Measurements from ENCODE around the gene LIMS2.

Gene LIMS2

DNA sequence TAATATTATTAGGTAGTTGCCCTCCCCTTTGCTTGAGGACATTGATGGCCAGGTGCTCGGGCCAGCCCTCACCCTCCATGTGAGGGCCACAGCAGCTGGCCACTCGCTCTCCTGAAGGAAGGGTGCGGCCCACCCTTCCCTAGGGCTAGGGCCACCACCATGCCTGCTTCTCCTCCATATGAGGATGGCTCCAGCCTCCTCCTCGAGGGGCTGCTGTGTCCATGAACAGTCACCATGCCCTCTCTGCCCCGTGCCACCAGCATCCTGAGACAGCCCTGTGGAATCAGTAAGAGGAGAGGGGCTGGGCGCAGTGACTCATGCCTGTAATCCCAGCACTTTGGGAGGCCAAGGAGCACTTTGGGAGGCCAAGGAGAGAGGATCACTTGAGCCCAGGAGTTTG is 27.0 kb downstream of the LIMS2 start:
- no peak overlapping the region for H3K4me3 ChIP-seq (ENCODE audit: low read length)
- TF ChIP-seq, protein P1, sequence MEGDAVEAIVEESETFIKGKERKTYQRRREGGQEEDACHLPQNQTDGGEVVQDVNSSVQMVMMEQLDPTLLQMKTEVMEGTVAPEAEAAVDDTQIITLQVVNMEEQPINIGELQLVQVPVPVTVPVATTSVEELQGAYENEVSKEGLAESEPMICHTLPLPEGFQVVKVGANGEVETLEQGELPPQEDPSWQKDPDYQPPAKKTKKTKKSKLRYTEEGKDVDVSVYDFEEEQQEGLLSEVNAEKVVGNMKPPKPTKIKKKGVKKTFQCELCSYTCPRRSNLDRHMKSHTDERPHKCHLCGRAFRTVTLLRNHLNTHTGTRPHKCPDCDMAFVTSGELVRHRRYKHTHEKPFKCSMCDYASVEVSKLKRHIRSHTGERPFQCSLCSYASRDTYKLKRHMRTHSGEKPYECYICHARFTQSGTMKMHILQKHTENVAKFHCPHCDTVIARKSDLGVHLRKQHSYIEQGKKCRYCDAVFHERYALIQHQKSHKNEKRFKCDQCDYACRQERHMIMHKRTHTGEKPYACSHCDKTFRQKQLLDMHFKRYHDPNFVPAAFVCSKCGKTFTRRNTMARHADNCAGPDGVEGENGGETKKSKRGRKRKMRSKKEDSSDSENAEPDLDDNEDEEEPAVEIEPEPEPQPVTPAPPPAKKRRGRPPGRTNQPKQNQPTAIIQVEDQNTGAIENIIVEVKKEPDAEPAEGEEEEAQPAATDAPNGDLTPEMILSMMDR (IDR thresholded peaks at IDR 0.05; ENCODE audit: insufficient read depth, low read depth, low read length, missing control alignments): no peak
- DNase-seq (ENCODE audit: low read depth): no peak

DNA sequence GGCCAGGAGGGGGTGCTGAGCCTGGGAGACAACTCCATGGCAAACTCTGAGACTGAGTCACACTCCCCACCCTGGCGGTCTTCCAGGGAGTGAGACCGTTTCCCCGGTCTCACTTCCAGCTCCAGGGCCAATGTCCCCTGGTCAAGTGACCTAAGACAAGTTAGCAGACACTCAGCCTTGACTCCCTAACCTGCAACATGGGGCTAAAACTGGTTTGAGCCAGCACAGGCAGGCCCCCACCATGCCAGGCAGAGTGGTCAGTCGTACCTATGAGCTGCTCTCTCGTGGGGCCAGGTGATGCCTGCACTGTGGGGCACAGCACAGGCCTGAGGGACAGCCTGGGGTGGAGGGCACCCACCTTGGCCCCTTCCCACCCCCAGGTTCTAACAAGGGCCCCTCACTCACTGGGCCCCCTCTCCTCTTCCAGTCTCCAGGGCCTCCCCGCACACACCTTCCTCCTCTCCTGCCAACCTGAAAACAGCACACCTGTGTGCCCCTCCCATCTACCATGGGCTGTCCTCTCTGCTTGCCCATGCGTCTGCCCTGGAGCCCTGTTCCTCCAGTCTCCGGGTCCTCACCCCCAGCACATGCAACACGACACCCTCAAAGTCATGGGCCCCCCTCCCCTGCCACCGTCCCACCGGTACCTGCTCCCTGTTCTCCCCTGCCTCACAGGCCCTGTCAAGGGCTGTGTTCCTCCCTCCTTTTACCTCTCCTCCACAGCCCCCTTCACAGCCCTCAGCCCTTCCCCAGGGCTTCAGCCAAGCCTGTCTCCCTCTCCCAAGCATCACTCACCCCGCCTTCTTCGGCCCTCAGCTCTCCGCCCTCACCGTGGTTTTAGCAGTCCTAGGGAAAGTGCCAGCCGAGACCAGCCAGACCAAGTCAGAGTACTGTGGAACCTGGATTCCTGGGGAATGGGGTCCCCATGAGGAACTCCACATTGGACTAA is 27.8 kb downstream of the LIMS2 start:
- TF ChIP-seq, protein P1 (IDR thresholded peaks at IDR 0.05; ENCODE audit: insufficient read depth, low read depth, low read length, missing control alignments): no peak
- no peak for DNase-seq (ENCODE audit: low read depth)
- no peak overlapping the region for H3K4me3 ChIP-seq (ENCODE audit: low read length)

DNA sequence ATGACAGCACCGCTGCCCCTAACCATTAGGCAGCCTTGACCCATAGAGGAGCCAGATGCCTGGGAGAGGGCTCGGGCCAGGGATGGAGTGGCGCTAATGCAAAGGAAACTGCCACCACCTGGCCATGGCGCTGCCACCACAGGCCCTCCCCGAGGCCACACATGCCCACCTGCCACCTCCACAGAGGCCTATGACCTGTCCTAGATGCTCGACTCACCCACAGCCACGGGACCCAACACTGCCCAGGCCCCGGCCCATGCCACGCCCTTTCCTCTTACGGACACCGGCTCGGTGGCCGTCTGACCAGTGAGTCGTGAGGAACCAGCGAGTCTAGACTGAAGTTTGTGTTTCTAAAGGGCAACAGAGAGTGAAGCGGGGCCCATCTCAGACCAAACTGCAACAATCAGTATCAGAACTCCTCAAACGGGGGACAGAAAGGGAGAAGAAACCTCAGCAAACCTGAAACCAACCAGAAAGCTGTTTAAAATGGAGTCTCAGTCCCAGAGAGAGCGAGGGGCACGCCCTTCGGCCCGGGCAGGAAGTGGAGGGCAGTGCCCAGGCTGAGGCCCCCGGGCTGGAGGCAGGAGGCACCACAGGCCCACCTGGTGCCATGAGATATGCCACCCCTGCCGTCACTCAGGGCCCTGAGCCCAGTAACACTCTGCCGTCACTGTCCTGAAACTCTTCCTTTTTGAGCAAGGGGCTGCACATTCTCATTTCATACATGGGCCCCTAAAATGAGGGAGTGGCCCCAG is 28.7 kb downstream of the LIMS2 start:
- no peak for DNase-seq (ENCODE audit: low read depth)
- no peak overlapping the region for H3K4me3 ChIP-seq (ENCODE audit: low read length)
- TF ChIP-seq, protein P1 (IDR thresholded peaks at IDR 0.05; ENCODE audit: insufficient read depth, low read depth, low read length, missing control alignments): no peak

DNA sequence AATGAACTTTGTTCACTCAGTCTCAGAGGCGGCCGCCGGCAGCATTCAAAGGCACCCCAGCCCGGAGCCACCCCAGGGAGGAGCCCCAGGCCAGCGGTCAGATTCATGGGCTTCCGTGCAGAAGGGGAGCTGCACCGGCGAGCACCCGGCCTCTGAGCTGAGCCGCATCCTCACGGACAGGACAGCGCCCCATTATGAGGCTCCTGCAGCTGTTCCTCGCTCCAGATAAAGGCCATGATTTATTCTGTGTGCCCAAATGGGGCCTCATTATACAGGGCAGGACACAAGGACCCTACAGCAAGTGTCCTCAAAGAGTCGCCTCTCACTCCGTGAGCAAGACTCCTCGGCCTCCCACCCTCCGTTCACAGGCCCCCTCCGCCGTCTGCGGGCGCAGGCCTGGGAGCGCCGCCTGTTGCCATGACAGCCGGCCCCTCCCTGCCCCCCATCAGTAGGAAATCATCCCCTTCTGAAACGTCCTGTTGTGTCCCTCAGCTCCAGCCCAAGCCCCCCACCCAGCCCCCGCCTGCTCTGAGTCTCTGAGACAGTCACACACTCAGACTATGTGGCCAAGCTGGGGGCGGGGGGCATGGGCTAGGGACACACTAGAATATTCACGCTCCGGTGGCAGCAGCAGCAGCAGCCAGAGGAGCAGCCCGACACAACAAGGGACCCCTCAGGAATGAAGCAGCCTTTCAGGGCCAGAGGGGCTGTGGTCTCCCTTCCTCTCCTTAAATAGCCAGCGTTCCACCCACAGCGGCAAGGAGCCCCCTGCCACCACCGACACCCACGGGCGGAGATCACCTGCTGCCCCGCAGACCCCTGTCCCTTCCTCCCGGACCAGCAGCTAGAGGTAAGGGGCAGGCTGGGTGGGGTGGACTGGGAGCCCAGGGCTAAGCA is 29.7 kb downstream of the LIMS2 start, which contains the start of gene GPR17:
GPR17 (plus strand) TSS at position 759 of the 897 bp plus-strand sequence. CDS start 4,583 bp downstream, outside the sequence.
- no peak for DNase-seq (ENCODE audit: low read depth)
- TF ChIP-seq, protein P1 (IDR thresholded peaks at IDR 0.05; ENCODE audit: insufficient read depth, low read depth, low read length, missing control alignments): no peak
- H3K4me3 ChIP-seq (ENCODE audit: low read length): no peak within 1 kb of the TSS

DNA sequence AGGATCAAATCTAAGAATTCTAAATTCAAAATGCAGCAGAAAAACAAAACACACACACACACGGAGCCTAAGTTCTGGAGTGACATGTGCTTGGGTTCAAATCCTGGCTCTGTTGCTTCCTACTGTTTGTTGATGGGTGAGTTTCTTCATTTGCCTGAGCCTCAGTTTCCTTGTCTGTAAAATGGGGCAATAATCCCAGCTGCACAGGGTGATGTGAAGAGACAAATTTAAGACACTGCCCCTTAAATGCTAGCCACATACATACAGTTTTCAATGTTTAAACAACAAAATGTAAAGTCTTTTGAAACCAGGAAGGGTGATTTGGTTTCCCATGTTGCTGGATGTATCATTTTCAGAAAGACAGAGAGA is 30.3 kb downstream of the LIMS2 start:
- H3K4me3 ChIP-seq (ENCODE audit: low read length): no peak overlapping the region
- TF ChIP-seq, protein P1 (IDR thresholded peaks at IDR 0.05; ENCODE audit: insufficient read depth, low read depth, low read length, missing control alignments): no peak
- DNase-seq (ENCODE audit: low read depth): no peak
